Gastroesophageal sphincter (tissue), 4 donors: Measurements from ENCODE around the gene LMX1B. TPM values are rescaled to one million over a fixed set of nuclear protein-coding genes. Genes with fewer than 3 reads are reported as not detected.

Experiments used
- ATAC-seq: fragments of 150-250 bp; one replicate; pipeline ENCODE4 v1.9.1; 2016; ENCODE audit warnings: mild to moderate bottlenecking, moderate library complexity
- H3K27ac ChIP-seq, 4 donors: fragments of 200-600 bp; sonication (generic) in 3 of 4; 1 replicate in 3 of 4; 2 replicates in 1 of 4; pipeline ENCODE4 v1.5.1; 2016 to 2019
- H3K27me3 ChIP-seq: fragments of 200-600 bp; sonication (generic); one replicate; pipeline ENCODE4 v1.5.1; 2019
- H3K36me3 ChIP-seq, 2 donors: fragments of 200-600 bp; sonication (generic); one replicate each; pipeline ENCODE4 v1.5.1; 2019; ENCODE audit warnings: control low read depth in 1 of 2
- H3K4me1 ChIP-seq, 3 donors: fragments of 200-600 bp; sonication (generic); 1 replicate in 2 of 3; 2 replicates in 1 of 3; pipeline ENCODE4 v1.5.1; 2016 to 2019; ENCODE audit warnings: control low read depth in 2 of 3
- H3K4me3 ChIP-seq, 2 donors: fragments of 200-600 bp; sonication (generic); one replicate each; pipeline ENCODE4 v1.5.1; 2019; ENCODE audit warnings: mild to moderate bottlenecking in 1 of 2, moderate library complexity in 1 of 2
- H3K9me3 ChIP-seq, 3 donors: fragments of 200-600 bp; sonication (generic); one replicate each; pipeline ENCODE4 v1.5.1; 2017 to 2019; ENCODE audit warnings: control low read depth in 2 of 3
- EP300 ChIP-seq: sonication (generic); formaldehyde crosslinking; IDR thresholded peaks from one replicate; pipeline ENCODE4 v1.6.1; 2017; ENCODE audit warnings: antibody characterized with exemption, mild to moderate bottlenecking
- POLR2A ChIP-seq, 2 donors: fragments of 450-650 bp; IDR thresholded peaks; one replicate each; pipeline ENCODE4 v1.6.1; 2017; ENCODE audit warnings: antibody characterized with exemption in 2 of 2, mild to moderate bottlenecking in 2 of 2, moderate library complexity in 1 of 2
- POLR2AphosphoS5 ChIP-seq: sonication (generic); formaldehyde crosslinking; IDR thresholded peaks from one replicate; pipeline ENCODE4 v1.6.1; 2017; ENCODE audit warnings: antibody characterized with exemption
- WGBS, 2 donors: methylation state at CpG; one replicate each; pipeline ENCODE4 v1.1.5; 2018; ENCODE audit warnings: low coverage in 1 of 2; 5-methylcytosine and 5-hydroxymethylcytosine counted together
- total RNA-seq, 4 donors: library from RNA; depleted of rRNA; stranded (reverse); fragments of >200 nt; gene quantifications; one replicate each; pipeline ENCODE4 v1.1.0, GENCODE V29; 2016
- TF ChIP-seq, protein P1 (sequence below), 4 experiments: fragments of 200-600 bp in 2 of 4; fragments of 450-650 bp in 2 of 4; sonication (generic) in 1 of 4; IDR thresholded peaks; one replicate each; pipeline ENCODE4 v1.5.1; 2017 to 2019; ENCODE audit warnings: antibody characterized with exemption in 4 of 4, mild to moderate bottlenecking in 2 of 4, moderate library complexity in 2 of 4

LMX1B gene
- total RNA-seq, 4 donors from 2014 or later: 0.13 to 0.58 (median 0.27) TPM

DNA sequence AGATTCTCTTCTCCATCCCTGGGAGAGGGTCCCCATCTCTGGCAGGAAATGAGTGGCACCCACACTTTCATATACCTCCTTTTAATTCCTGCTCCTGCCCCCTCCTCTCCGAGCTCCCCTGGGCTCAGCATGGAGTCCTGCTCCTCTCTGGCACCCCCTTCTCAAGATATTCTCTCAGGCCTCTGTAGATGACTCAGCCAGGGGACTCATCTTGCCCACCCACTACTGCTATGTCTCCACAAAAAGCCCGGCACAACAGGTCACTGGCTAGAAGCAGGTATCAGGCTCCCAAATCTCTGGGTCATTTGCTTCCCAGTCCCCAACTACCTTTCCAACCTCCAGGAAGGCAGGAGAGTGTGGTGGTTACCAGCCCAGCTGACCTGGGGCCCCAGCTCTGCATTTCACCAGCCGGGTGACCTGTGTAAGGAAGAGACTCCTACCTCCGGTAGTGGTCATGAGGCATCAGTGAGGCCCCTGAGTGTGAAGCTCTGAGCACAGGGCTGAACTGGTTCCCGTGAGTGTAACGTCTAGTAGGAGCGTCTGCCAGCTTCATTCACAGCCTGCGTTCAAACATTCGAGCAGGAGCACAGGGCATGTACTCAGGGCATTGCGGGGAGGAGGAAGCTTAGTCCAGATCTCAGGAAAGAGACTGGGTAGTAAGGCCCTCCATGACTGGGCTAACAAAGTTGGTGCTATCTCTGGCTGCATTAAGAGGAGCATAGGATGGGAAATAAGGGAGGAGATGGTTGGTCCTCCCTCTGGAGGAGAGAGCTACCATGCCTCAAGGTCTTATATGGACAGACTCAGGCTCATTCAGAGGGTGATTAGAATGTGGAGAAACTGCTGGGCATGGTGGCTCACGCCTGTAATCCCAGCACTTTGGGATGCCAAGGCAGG is 63.7 kb downstream of the LMX1B start:
- H3K9me3 ChIP-seq: no peaks in the 10 kb centered on the region
- whole genome bisulfite sequencing, 2 donors: 21 to 90% methylated on average over 1 to 2 of the region's 11 CpGs
- peaks cover 0 to 5% (median 0%) of the 10 kb centered on the region in 3 donors for H3K4me1 ChIP-seq
- no peaks in the 10 kb centered on the region for H3K36me3 ChIP-seq
- H3K4me3 ChIP-seq: no peak overlapping the region
- peaks cover 90% of the 10 kb centered on the region for H3K27me3 ChIP-seq
- TF ChIP-seq POLR2A (IDR thresholded peaks at IDR 0.05): no peak
- TF ChIP-seq POLR2AphosphoS5: no peak
- no peak for TF ChIP-seq EP300
- TF ChIP-seq, protein P1, sequence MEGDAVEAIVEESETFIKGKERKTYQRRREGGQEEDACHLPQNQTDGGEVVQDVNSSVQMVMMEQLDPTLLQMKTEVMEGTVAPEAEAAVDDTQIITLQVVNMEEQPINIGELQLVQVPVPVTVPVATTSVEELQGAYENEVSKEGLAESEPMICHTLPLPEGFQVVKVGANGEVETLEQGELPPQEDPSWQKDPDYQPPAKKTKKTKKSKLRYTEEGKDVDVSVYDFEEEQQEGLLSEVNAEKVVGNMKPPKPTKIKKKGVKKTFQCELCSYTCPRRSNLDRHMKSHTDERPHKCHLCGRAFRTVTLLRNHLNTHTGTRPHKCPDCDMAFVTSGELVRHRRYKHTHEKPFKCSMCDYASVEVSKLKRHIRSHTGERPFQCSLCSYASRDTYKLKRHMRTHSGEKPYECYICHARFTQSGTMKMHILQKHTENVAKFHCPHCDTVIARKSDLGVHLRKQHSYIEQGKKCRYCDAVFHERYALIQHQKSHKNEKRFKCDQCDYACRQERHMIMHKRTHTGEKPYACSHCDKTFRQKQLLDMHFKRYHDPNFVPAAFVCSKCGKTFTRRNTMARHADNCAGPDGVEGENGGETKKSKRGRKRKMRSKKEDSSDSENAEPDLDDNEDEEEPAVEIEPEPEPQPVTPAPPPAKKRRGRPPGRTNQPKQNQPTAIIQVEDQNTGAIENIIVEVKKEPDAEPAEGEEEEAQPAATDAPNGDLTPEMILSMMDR (IDR thresholded peaks at IDR 0.05): no peak
- ATAC-seq: no peak
- H3K27ac ChIP-seq: no peak overlapping the region

DNA sequence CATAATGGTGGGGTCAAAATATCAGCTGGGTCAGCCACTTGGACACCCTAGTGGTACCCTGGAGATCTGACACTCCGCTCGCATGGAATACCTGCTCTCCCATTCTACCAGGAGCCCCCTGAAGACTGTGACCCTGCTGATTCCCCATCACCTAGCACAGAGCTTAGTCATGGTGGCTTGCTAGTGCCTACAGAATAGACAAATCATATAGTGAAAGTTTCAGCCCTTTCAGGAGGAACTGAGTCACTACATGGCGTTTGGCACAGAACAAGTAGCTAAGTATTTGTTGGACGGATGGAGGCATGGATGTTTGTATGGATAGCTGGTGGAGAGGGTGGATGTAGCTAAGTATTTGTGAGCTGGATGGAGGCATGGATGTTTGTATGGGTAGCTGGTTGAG is 65.3 kb downstream of the LMX1B start:
- no peak overlapping the region for H3K4me3 ChIP-seq
- peaks cover 90% of the 10 kb centered on the region for H3K27me3 ChIP-seq

DNA sequence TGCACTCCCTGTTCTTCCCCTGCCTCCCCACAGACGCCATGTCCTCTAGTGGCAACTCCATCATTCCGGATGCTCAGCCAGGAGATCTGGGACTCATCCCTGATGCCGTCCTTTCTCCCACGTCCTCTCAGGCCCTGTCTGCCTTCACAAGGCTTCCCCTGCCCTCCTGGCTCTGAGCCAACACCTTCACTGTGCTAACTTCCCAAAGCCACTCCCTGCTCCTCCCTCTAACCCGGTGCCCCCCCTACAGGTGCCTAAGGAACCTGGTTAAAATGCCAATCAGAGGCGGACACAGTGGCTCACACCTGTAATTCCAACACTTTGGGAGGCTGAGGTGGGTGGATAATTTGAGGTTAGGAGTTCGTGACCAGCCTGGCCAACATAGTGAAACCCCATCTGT is 67.6 kb downstream of the LMX1B start:
- WGBS, 2 donors: 49 to 80% methylated on average over 1 to 7 of the region's 7 CpGs
- H3K27me3 ChIP-seq: peaks cover 89% of the 10 kb centered on the region
- no peak for TF ChIP-seq EP300
- TF ChIP-seq, protein P1 (IDR thresholded peaks at IDR 0.05): no peak
- TF ChIP-seq POLR2AphosphoS5: no peak
- TF ChIP-seq POLR2A (IDR thresholded peaks at IDR 0.05): no peak
- peaks cover 0 to 17% (median 0%) of the 10 kb centered on the region in 3 donors for H3K4me1 ChIP-seq
- no peaks in the 10 kb centered on the region for H3K9me3 ChIP-seq
- ATAC-seq: no peak
- H3K27ac ChIP-seq: no peak overlapping the region
- no peaks in the 10 kb centered on the region for H3K36me3 ChIP-seq
- H3K4me3 ChIP-seq: no peak overlapping the region

More for the DNA sequence above, 65.3 kb downstream of the LMX1B start:
- Histone ChIP-seq H3K36me3 (no peaks in the 10 kb centered on the region), H3K27ac (no peak overlapping the region), H3K9me3 (no peaks in the 10 kb centered on the region), H3K4me1 (peaks cover 0 to 17% (median 0%) of the 10 kb centered on the region in 3 donors)
- ATAC-seq: no peak
- TF ChIP-seq, protein P1 (IDR thresholded peaks at IDR 0.05): no peak
- TF ChIP-seq POLR2A (IDR thresholded peaks at IDR 0.05) (no peak), EP300 (no peak), POLR2AphosphoS5 (no peak)
- 65 to 88% methylated on average over 2 to 4 of the region's 4 CpGs for WGBS, 2 donors

DNA sequence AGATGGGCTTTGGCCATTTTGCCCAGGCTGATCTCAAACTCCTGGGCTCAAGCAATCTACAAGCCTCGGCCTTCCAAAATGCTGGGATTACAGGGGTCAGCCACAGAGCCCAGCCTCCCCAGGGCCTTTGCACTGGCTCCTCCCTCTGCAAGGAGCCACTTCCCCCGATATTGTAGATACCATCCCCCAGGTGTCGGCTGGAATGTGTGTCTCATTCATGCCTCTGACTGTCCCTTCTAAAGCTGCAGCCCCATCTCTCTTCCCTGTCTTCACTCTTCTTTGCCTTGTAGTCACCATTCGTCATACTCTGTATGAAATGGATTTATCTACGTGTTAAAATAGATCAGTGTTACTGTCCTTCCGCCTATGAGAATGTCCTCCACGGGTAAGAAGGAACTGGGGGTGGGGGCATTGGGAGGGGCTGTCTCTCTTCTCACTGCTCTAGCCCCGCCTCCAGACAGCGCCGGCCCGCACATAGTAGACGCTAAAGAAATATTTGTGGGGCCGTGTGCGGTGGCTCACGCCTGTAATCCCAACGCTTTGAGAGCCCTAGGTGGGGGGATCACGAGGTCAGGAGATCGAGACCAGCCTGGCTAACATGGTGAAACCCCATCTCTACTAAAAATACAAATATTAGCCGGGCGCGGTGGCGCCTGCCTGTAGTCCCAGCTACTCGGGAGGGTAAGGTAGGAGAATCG is 68.5 kb downstream of the LMX1B start:
- Histone ChIP-seq H3K9me3 (no peaks in the 10 kb centered on the region), H3K27me3 (peaks cover 89% of the 10 kb centered on the region), H3K4me3 (no peak overlapping the region), H3K27ac (no peak overlapping the region), H3K4me1 (peaks cover 0 to 13% (median 0%) of the 10 kb centered on the region in 3 donors), H3K36me3 (no peaks in the 10 kb centered on the region)
- no peak for ATAC-seq
- 56 to 65% methylated on average over 5 to 22 of the region's 24 CpGs for WGBS, 2 donors
- no peak for TF ChIP-seq EP300
- TF ChIP-seq POLR2AphosphoS5: no peak
- TF ChIP-seq POLR2A (IDR thresholded peaks at IDR 0.05): no peak
- TF ChIP-seq, protein P1 (IDR thresholded peaks at IDR 0.05): no peak
